SK-N-SH (cell line): ENCODE results near the gene GPC5. TPM values are rescaled to one million over a fixed set of nuclear protein-coding genes. Genes with fewer than 3 reads are reported as not detected.

ENCODE experiments used
- CTCF ChIA-PET: fragments of 300-600, 350-600 bp; formaldehyde crosslinking; extraction: SDS; loops from one replicate; lab custom pipeline; 2021; lab: Yijun Ruan, JAX
- POLR2A ChIA-PET: fragments of 350-600 bp; sonication (Branson Sonifier 250); formaldehyde crosslinking; extraction: SDS; loops from one replicate; lab custom pipeline; 2020; ENCODE audit warnings: antibody characterized with exemption, inconsistent platforms; lab: Yijun Ruan, JAX
- DNase-seq: peaks from one replicate; pipeline ENCODE4 v3.0.0; 2012
- H2AFZ ChIP-seq: fragments of 200-600 bp; sonication (generic); 2 replicates; pipeline ENCODE4 v1.8.1; 2016; ENCODE audit warnings: antibody characterized with exemption, mild to moderate bottlenecking, low read depth
- H3F3A ChIP-seq: fragments of 200-600 bp; sonication (generic); replicated peaks from 2 replicates; pipeline ENCODE3; 2016; ENCODE audit warnings: antibody characterized with exemption, mild to moderate bottlenecking; ENCODE audit not compliant: insufficient read depth
- H3K27ac ChIP-seq, 2 experiments: fragments of 200-500 bp in 1 of 2; fragments of 200-600 bp in 1 of 2; sonication (Bioruptor generic) in 1 of 2; sonication (generic), shearing (Covaris generic) in 1 of 2; 2 replicates each; pipeline versions ENCODE4 v1.5.1 to v1.6.1; 2014 to 2016; ENCODE audit warnings: low read depth in 2 of 2, inconsistent platforms in 1 of 2, low read length in 1 of 2, mild to moderate bottlenecking in 1 of 2, mixed read lengths in 1 of 2
- H3K27me3 ChIP-seq: fragments of 200-600 bp; sonication (generic), shearing (Covaris generic); 2 replicates; pipeline ENCODE4 v1.6.1; 2016; ENCODE audit warnings: mixed run types; ENCODE audit not compliant: insufficient read depth
- H3K36me3 ChIP-seq, 2 experiments: fragments of 200-500 bp in 1 of 2; fragments of 200-600 bp in 1 of 2; sonication (Bioruptor generic) in 1 of 2; sonication (generic) in 1 of 2; replicated peaks in 1 of 2; 2 replicates each; pipeline versions ENCODE3 to v1.5.1; 2014 to 2016; ENCODE audit warnings: low read length in 1 of 2, mild to moderate bottlenecking in 1 of 2; ENCODE audit not compliant: insufficient read depth in 2 of 2, control insufficient read depth in 1 of 2
- H3K4me1 ChIP-seq, 2 experiments: fragments of 200-500 bp in 1 of 2; fragments of 200-600 bp in 1 of 2; sonication (Bioruptor generic) in 1 of 2; sonication (generic), shearing (Covaris generic) in 1 of 2; 2 replicates each; pipeline versions ENCODE4 v1.5.1 to v1.6.1; 2014 to 2016; ENCODE audit warnings: low read depth in 1 of 2, low read length in 1 of 2, mixed run types in 1 of 2; ENCODE audit not compliant: insufficient read depth in 2 of 2, control insufficient read depth in 1 of 2
- H3K4me2 ChIP-seq: fragments of 200-600 bp; sonication (generic), shearing (Covaris generic); 2 replicates; pipeline ENCODE4 v1.6.1; 2017; ENCODE audit warnings: mixed run types
- H3K4me3 ChIP-seq, 2 experiments: fragments of 200-500 bp in 1 of 2; fragments of 200-600 bp in 1 of 2; sonication (Bioruptor generic) in 1 of 2; sonication (generic), shearing (Covaris generic) in 1 of 2; 2 replicates each; pipeline versions ENCODE4 v1.5.1 to v1.8.1; 2014 to 2016; ENCODE audit warnings: low read depth in 2 of 2, inconsistent platforms in 1 of 2, low read length in 1 of 2, mild to moderate bottlenecking in 1 of 2, mixed read lengths in 1 of 2, moderate library complexity in 1 of 2
- H3K79me2 ChIP-seq: fragments of 200-600 bp; sonication (generic); 2 replicates; pipeline ENCODE4 v1.8.1; 2017; ENCODE audit warnings: mild to moderate bottlenecking; ENCODE audit not compliant: insufficient read depth
- H3K9ac ChIP-seq: fragments of 200-600 bp; sonication (generic); 2 replicates; pipeline ENCODE4 v1.6.1; 2017; ENCODE audit warnings: mixed run types
- H3K9me2 ChIP-seq: fragments of 200-600 bp; sonication (generic); 2 replicates; pipeline ENCODE4 v1.6.1; 2017; ENCODE audit warnings: mixed run types
- H3K9me3 ChIP-seq: fragments of 200-600 bp; sonication (generic); 2 replicates; pipeline ENCODE4 v1.6.1; 2017; ENCODE audit warnings: mixed run types, mild to moderate bottlenecking, moderate library complexity
- H4K20me1 ChIP-seq: fragments of 200-600 bp; sonication (generic); 2 replicates; pipeline ENCODE4 v1.6.1; 2017; ENCODE audit warnings: mild to moderate bottlenecking, mixed run types; ENCODE audit not compliant: insufficient read depth
- CHD2 ChIP-seq: fragments of 150-350 bp; IDR thresholded peaks from 2 replicates; pipeline ENCODE4 v1.6.1; 2018; ENCODE audit warnings: low read length; ENCODE audit not compliant: partially characterized antibody
- CTCF ChIP-seq: fragments of 200-600 bp; sonication (generic); IDR thresholded peaks from 2 replicates; pipeline ENCODE4 v1.6.1; 2017; ENCODE audit warnings: antibody characterized with exemption, mild to moderate bottlenecking, moderate library complexity
- ELF1 ChIP-seq: IDR thresholded peaks from 2 replicates; pipeline ENCODE4 v1.4.0; 2012
- EP300 ChIP-seq, 2 experiments: IDR thresholded peaks; 2 replicates each; pipeline versions ENCODE4 v1.4.0 to v1.6.1; 2012; ENCODE audit warnings: borderline replicate concordance in 1 of 2, low read depth in 1 of 2, low read length in 1 of 2
- FOSL2 ChIP-seq: IDR thresholded peaks from 2 replicates; pipeline ENCODE4 v1.4.0; 2012; ENCODE audit warnings: low read depth, mild to moderate bottlenecking, moderate library complexity, borderline replicate concordance
- FOXJ3 ChIP-seq: sonication (generic); formaldehyde crosslinking; IDR thresholded peaks from 2 replicates; pipeline ENCODE4 v1.5.1; 2020; ENCODE audit warnings: mild to moderate bottlenecking, missing genetic modification reagents
- GATA2 ChIP-seq: sonication (generic); formaldehyde crosslinking; IDR thresholded peaks from 2 replicates; pipeline ENCODE4 v1.5.0; 2020; ENCODE audit warnings: mild to moderate bottlenecking, missing genetic modification reagents
- JUND ChIP-seq: IDR thresholded peaks from 2 replicates; pipeline ENCODE4 v1.4.0; 2012
- MXI1 ChIP-seq: IDR thresholded peaks from 2 replicates; pipeline ENCODE4 v1.6.1; 2012; ENCODE audit warnings: mild to moderate bottlenecking, low read depth, low read length, improper control_type of control experiment
- NFIC ChIP-seq: IDR thresholded peaks from 2 replicates; pipeline ENCODE4 v1.4.0; 2012; ENCODE audit warnings: borderline replicate concordance
- NRF1 ChIP-seq: IDR thresholded peaks from 2 replicates; pipeline ENCODE4 v1.6.1; 2012; ENCODE audit warnings: low read depth, mild to moderate bottlenecking, low read length
- POLR2AphosphoS5 ChIP-seq: IDR thresholded peaks from 2 replicates; pipeline ENCODE4 v1.6.1; 2012; ENCODE audit warnings: low read depth, low read length
- SIN3A ChIP-seq: IDR thresholded peaks from 2 replicates; pipeline ENCODE4 v1.6.1; 2012; ENCODE audit warnings: low read depth, mild to moderate bottlenecking, low read length, moderate library complexity, borderline replicate concordance
- SMC3 ChIP-seq: IDR thresholded peaks from 2 replicates; pipeline ENCODE4 v1.6.1; 2012; ENCODE audit warnings: low read depth, low read length, improper control_type of control experiment
- TCF12 ChIP-seq: IDR thresholded peaks from 2 replicates; pipeline ENCODE4 v1.4.0; 2012
- TEAD4 ChIP-seq: IDR thresholded peaks from 2 replicates; pipeline ENCODE4 v1.4.0; 2012; ENCODE audit warnings: mild to moderate bottlenecking, borderline replicate concordance; ENCODE audit not compliant: insufficient read depth
- WGBS: methylation state at CpG from one replicate; pipeline ENCODE4 v1.1.6; 2017; ENCODE audit warnings: low lambda C conversion rate; 5-methylcytosine and 5-hydroxymethylcytosine counted together
- polyA plus RNA-seq, 3 experiments: library from polyadenylated mRNA; depleted of rRNA; stranded (reverse); fragments of >200 nt; gene quantifications; 2 replicates each; pipeline ENCODE4 v1.2.3, GENCODE V29; 2012
- TF ChIP-seq, protein P1 (sequence below): IDR thresholded peaks from 2 replicates; pipeline ENCODE4 v1.4.0; 2012; ENCODE audit warnings: low read depth, borderline replicate concordance
- TF ChIP-seq, protein P2 (sequence below): IDR thresholded peaks from 2 replicates; pipeline ENCODE4 v1.4.0; 2012; ENCODE audit warnings: low read depth

The GPC5 gene
- polyA plus RNA-seq, 1 of the 3 experiments (the other 2 are of a cell fraction): 0.03 TPM

GRCh38 chr13:91516799-91517198 lies 118.4 kb downstream of the GPC5 start:
- Histone ChIP-seq H3K9ac (no peak overlapping the region), H3K27me3 (no peaks in the 10 kb centered on the region), H3K27ac (no peak overlapping the region), H4K20me1 (no peaks in the 10 kb centered on the region), H3K9me2 (no peaks in the 10 kb centered on the region), H3K4me1 (no peaks in the 10 kb centered on the region), H3F3A (no peaks in the 10 kb centered on the region), H3K4me3 (no peak overlapping the region), H3K4me2 (no peak overlapping the region), H3K79me2 (no peaks in the 10 kb centered on the region), H3K36me3 (no peaks in the 10 kb centered on the region), H2AFZ (no peak overlapping the region), H3K9me3 (no peaks in the 10 kb centered on the region)
- WGBS: 54% methylated on average over 3 of the region's 3 CpGs
- DNase-seq: no peak
- POLR2A ChIA-PET: no interaction called here
- TF ChIP-seq NFIC (no peak), TEAD4 (no peak), SMC3 (no peak), NRF1 (no peak), POLR2AphosphoS5 (no peak), GATA2 (CRISPR knock-in tag) (no peak), FOXJ3 (CRISPR knock-in tag) (no peak), FOSL2 (no peak), CHD2 (no peak), EP300 (IDR thresholded peaks at IDR 0.05; ENCODE audit: borderline replicate concordance in 1 of 2, low read depth in 1 of 2, low read length in 1 of 2) (no peak), ELF1 (no peak), MXI1 (no peak), TCF12 (no peak), CTCF (no peak)
- TF ChIP-seq, protein P1, sequence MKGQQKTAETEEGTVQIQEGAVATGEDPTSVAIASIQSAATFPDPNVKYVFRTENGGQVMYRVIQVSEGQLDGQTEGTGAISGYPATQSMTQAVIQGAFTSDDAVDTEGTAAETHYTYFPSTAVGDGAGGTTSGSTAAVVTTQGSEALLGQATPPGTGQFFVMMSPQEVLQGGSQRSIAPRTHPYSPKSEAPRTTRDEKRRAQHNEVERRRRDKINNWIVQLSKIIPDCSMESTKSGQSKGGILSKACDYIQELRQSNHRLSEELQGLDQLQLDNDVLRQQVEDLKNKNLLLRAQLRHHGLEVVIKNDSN: no peak
- CTCF ChIA-PET: no interaction called here

DNA sequence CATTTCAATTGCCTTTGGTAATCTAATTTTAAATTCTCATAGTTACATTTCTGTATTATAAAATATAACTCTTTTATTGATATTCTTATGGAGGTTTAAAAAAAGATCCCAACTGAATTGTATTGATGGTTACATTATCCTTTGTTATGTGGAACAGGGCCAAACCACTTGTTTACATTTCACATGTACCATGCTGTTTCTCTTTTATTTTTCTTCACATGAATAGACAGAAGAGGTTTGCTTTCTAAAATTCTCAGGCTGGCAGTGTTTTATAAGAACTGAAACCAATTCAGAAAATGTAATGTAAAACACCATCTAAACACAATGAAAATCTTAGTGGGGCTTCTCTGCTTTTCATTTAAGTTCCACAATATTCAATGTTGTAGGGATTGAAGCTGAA lies 122.5 kb downstream of the GPC5 start:
- no peaks in the 10 kb centered on the region for H3K79me2 ChIP-seq
- CTCF ChIA-PET: no interaction called here
- no peak overlapping the region for H3K9ac ChIP-seq
- TF ChIP-seq, protein P2, sequence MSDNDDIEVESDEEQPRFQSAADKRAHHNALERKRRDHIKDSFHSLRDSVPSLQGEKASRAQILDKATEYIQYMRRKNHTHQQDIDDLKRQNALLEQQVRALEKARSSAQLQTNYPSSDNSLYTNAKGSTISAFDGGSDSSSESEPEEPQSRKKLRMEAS: no peak
- TF ChIP-seq JUND: no peak
- no peak for TF ChIP-seq SIN3A
- no peaks in the 10 kb centered on the region for H3K27me3 ChIP-seq
- H4K20me1 ChIP-seq: no peaks in the 10 kb centered on the region
- no peaks in the 10 kb centered on the region for H3K9me3 ChIP-seq
- POLR2A ChIA-PET: no interaction called here
- no peaks in the 10 kb centered on the region for H3K4me1 ChIP-seq
- H2AFZ ChIP-seq: no peak overlapping the region
- no peak overlapping the region for H3K4me3 ChIP-seq
- no peaks in the 10 kb centered on the region for H3F3A ChIP-seq
- DNase-seq: no peak
- H3K36me3 ChIP-seq: no peaks in the 10 kb centered on the region
- no peaks in the 10 kb centered on the region for H3K9me2 ChIP-seq
- H3K4me2 ChIP-seq: no peak overlapping the region
- H3K27ac ChIP-seq: no peak overlapping the region
